Progenitor cell of endocrine pancreas (in vitro differentiated cells): ENCODE measurements around the gene SMOC2. TPM values are rescaled to one million over a fixed set of nuclear protein-coding genes. Genes with fewer than 3 reads are reported as not detected.

Experiments used
- DNase-seq: peaks from one replicate; pipeline ENCODE4 v3.0.0; 2021; ENCODE audit warnings: low spot score; ENCODE audit not compliant: unreplicated experiment
- H3K27ac Mint-ChIP-seq: 2 replicates; pipeline ENCODE4 v1.8.0; 2021; ENCODE audit warnings: mild to moderate bottlenecking, moderate library complexity, mixed read lengths
- H3K27me3 Mint-ChIP-seq: 2 replicates; pipeline ENCODE4 v1.8.0; 2021; ENCODE audit warnings: mixed read lengths
- H3K36me3 Mint-ChIP-seq: 2 replicates; pipeline ENCODE4 v1.8.0; 2022; ENCODE audit warnings: mixed read lengths; ENCODE audit not compliant: insufficient read depth
- H3K4me1 Mint-ChIP-seq: 2 replicates; pipeline ENCODE4 v1.8.0; 2021; ENCODE audit warnings: low read depth, mixed read lengths
- H3K4me3 Mint-ChIP-seq: 2 replicates; pipeline ENCODE4 v1.8.0; 2021; ENCODE audit warnings: low read depth, mild to moderate bottlenecking, moderate library complexity, mixed read lengths
- H3K9me3 Mint-ChIP-seq: 2 replicates; pipeline ENCODE4 v1.8.0; 2021; ENCODE audit warnings: low read depth, mixed read lengths
- total RNA-seq: library from RNA; stranded (reverse); gene quantifications from 2 replicates; pipeline ENCODE4 v1.2.1, GENCODE V29; 2021
- TF ChIP-seq, protein P1 (sequence below): fragments of 200-600 bp; sonication (generic); IDR thresholded peaks from one replicate; pipeline ENCODE4 v1.5.0; 2021; ENCODE audit warnings: antibody characterized with exemption, mild to moderate bottlenecking; ENCODE audit not compliant: unreplicated experiment

Gene SMOC2
- total RNA-seq, 1 donor from 2014 or later, result 5.9 TPM

DNA sequence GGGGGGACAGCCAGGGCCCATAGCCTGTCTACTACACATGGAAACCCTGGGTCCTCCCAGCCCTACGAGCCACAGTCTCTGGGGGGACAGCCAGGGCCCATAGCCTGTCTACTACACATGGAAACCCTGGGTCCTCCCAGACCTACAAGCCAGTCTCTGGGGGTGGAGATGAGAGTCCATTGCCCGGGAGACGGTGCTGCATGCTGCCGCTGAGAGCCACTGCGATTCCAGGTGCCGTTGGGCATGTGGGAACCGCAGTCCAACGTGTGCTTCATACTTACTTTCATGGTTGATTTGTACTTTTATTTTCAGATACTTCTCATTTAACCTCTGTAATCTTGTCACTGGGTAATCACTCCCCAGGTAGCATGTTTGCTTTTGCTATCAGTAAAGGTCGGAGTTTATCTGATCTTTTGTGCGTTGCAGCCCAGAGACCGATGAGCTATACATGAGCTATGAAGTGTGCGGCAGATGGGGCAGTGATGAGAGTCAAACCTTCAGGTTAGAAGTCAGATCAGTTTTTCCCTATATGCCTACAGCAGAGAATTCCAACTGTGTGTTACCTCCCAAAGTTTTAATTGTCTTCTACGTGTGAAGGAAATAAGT, 58.2 kb downstream of the SMOC2 start:
- H3K4me1 Mint-ChIP-seq, result peaks cover 19% of the 10 kb centered on the region
- peaks cover 48% of the 10 kb centered on the region for H3K27me3 Mint-ChIP-seq
- TF ChIP-seq, protein P1, sequence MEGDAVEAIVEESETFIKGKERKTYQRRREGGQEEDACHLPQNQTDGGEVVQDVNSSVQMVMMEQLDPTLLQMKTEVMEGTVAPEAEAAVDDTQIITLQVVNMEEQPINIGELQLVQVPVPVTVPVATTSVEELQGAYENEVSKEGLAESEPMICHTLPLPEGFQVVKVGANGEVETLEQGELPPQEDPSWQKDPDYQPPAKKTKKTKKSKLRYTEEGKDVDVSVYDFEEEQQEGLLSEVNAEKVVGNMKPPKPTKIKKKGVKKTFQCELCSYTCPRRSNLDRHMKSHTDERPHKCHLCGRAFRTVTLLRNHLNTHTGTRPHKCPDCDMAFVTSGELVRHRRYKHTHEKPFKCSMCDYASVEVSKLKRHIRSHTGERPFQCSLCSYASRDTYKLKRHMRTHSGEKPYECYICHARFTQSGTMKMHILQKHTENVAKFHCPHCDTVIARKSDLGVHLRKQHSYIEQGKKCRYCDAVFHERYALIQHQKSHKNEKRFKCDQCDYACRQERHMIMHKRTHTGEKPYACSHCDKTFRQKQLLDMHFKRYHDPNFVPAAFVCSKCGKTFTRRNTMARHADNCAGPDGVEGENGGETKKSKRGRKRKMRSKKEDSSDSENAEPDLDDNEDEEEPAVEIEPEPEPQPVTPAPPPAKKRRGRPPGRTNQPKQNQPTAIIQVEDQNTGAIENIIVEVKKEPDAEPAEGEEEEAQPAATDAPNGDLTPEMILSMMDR, result no peak
- no peaks in the 10 kb centered on the region for H3K36me3 Mint-ChIP-seq
- no peak overlapping the region for H3K4me3 Mint-ChIP-seq
- H3K27ac Mint-ChIP-seq, result no peak overlapping the region
- no peaks in the 10 kb centered on the region for H3K9me3 Mint-ChIP-seq
- no peak for DNase-seq

DNA sequence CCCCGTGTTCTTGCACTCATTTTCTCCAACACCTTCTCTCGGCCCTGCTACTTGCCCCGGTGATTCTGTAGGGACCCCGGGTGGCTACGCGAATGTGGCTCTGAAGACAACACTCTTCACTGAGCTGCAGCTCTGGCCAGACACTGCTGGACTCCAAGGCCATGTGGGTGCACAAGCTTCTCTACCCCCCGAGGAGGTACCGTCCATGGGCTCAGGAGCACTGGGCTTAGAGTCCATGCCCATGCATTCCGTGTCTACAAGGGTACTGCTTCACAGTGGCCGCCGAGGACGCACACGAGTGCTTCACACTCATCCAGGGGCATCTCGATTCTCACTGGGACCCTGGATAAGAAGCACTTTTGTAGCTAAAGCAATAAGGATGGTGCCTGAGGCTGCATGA, 59.5 kb downstream of the SMOC2 start:
- Mint-ChIP-seq H3K4me3 (no peak overlapping the region), H3K27ac (no peak overlapping the region), H3K9me3 (no peaks in the 10 kb centered on the region), H3K36me3 (no peaks in the 10 kb centered on the region), H3K4me1 (peaks cover 19% of the 10 kb centered on the region), H3K27me3 (peaks cover 49% of the 10 kb centered on the region)
- DNase-seq, result no peak
- TF ChIP-seq, protein P1, result no peak

DNA sequence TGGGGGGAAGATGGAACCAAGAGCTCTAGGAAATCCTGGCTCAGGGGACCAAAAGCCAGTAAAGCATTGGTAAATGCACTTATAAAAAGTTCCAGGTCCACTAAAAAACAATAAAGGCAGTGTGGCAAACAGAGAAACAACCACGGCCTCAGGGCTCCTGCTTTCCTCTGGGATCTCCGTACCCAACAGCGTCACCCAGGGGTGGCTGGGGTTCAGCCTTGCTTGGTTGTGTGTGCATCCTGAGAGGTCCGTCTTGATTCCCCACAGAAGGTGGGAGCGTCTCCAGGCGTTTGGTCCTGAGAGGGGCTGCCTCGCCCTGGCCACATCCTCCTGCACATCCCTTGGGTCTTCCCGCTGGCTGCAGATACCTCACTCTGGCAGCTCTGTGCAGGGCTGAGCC, 60.6 kb downstream of the SMOC2 start:
- TF ChIP-seq, protein P1, result no peak
- Mint-ChIP-seq H3K4me1 (peaks cover 22% of the 10 kb centered on the region), H3K4me3 (no peak overlapping the region), H3K36me3 (no peaks in the 10 kb centered on the region), H3K9me3 (no peaks in the 10 kb centered on the region), H3K27ac (no peak overlapping the region), H3K27me3 (peaks cover 45% of the 10 kb centered on the region)
- no peak for DNase-seq

DNA sequence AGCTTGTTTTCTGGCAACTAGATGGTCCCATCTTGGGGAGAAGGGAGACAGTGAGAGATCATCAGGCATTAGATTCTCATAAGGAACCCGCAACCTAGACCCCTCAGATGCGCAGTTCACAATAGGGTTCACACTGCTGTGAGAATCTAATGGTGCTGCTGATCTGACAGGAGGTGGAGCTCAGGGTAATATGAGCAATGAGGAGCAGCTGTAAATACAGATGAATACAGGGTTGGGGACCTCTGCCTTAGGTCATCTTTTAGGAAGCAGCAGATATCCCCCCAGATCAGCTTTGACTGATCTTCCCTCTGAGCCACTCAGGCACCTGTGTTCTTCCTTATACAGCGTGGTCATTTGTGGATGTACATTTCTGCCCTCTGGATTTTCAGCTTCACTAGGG, 63.4 kb downstream of the SMOC2 start:
- TF ChIP-seq, protein P1, result no peak
- Mint-ChIP-seq H3K9me3 (no peaks in the 10 kb centered on the region), H3K27ac (no peak overlapping the region), H3K4me1 (peaks cover 25% of the 10 kb centered on the region), H3K36me3 (no peaks in the 10 kb centered on the region), H3K27me3 (peaks cover 52% of the 10 kb centered on the region), H3K4me3 (no peak overlapping the region)
- DNase-seq, result no peak

DNA sequence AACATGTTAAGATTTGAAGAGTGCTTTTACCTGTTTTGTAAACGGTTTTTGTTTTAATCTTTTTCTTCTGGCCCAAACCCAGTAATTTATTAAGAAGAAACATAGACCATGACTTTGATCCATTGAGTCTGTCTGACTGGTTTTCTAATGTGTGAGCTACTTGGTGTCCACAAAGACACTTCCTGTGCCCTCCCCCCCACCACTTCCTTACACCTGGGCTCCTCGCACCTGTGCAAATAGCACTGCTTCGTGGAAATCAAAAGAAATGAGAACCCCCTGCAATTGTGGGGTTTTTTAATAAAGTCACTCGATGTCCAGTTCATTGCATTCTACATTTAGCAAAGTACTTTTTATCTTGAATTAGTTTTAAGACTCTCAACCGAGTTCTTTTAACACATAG, 65.5 kb downstream of the SMOC2 start:
- peak overlapping the region; percentile 18 for H3K27ac Mint-ChIP-seq

More for the DNA sequence above, 65.5 kb downstream of the SMOC2 start:
- no peak for DNase-seq
- TF ChIP-seq, protein P1, result no peak
- Mint-ChIP-seq H3K4me1 (peaks cover 20% of the 10 kb centered on the region), H3K27me3 (peaks cover 43% of the 10 kb centered on the region), H3K36me3 (no peaks in the 10 kb centered on the region), H3K4me3 (no peak overlapping the region), H3K9me3 (no peaks in the 10 kb centered on the region)
